GM23338 (cell line): Measurements from ENCODE around the gene INPP4B. TPM values are rescaled to one million over a fixed set of nuclear protein-coding genes. Genes with fewer than 3 reads are reported as not detected.

Experiments used
- CTCF ChIP-seq, 2 experiments: fragments of 200-600 bp in 1 of 2; sonication (generic) in 1 of 2; conservative IDR thresholded peaks; 2 replicates each; pipeline versions ENCODE4 v1.5.1 to v1.6.1; 2016 to 2017; ENCODE audit warnings: antibody characterized with exemption in 2 of 2, low read depth in 2 of 2, mild to moderate bottlenecking in 2 of 2, moderate library complexity in 1 of 2
- EZH2 ChIP-seq: fragments of 200-600 bp; sonication (generic); IDR thresholded peaks from one replicate; pipeline ENCODE4 v1.8.0; 2017; ENCODE audit warnings: antibody characterized with exemption, mild to moderate bottlenecking, low read depth; ENCODE audit not compliant: unreplicated experiment
- EZH2phosphoT487 ChIP-seq: fragments of 200-600 bp; sonication (generic); IDR thresholded peaks from one replicate; pipeline ENCODE4 v1.8.1; 2018; ENCODE audit warnings: antibody characterized with exemption; ENCODE audit not compliant: unreplicated experiment
- NANOG ChIP-seq: IDR thresholded peaks from 2 replicates; pipeline ENCODE4 v1.6.1; 2016; ENCODE audit warnings: antibody characterized with exemption, borderline replicate concordance
- STAT1 ChIP-seq: IDR thresholded peaks from one replicate; pipeline ENCODE4 v1.6.1; 2016; ENCODE audit warnings: antibody characterized with exemption; ENCODE audit not compliant: unreplicated experiment
- ZNF114 ChIP-seq: fragments of 250-450 bp; sonication (Bioruptor Pico); IDR thresholded peaks from 2 replicates; pipeline ENCODE4 v1.5.0; 2020; ENCODE audit warnings: mild to moderate bottlenecking, moderate library complexity
- ZNF331 ChIP-seq: fragments of 250-450 bp; sonication (Bioruptor Pico); IDR thresholded peaks from 2 replicates; pipeline ENCODE4 v1.5.0; 2020; ENCODE audit warnings: low read depth, mild to moderate bottlenecking, moderate library complexity
- ZNF462 ChIP-seq: fragments of 250-450 bp; sonication (Bioruptor Pico); IDR thresholded peaks from 2 replicates; pipeline ENCODE4 v1.5.0; 2020; ENCODE audit warnings: mild to moderate bottlenecking, moderate library complexity
- polyA plus RNA-seq: library from polyadenylated mRNA; unstranded; fragments of >200 nt; fragmentation: Nextera tagmentation; extraction: Ambion mirVana; gene quantifications from 2 replicates; pipeline ENCODE4 v1.2.1, GENCODE V29; 2016
- total RNA-seq: library from RNA; depleted of rRNA; stranded (reverse); fragments of >200 nt; shearing (Covaris generic); gene quantifications from 2 replicates; pipeline ENCODE4 v1.2.3, GENCODE V29; 2014
- TF ChIP-seq, protein P1 (sequence below): IDR thresholded peaks from one replicate; pipeline ENCODE4 v1.6.1; 2018; ENCODE audit warnings: antibody characterized with exemption; ENCODE audit not compliant: unreplicated experiment

Gene INPP4B
- total and polyA plus RNA-seq, 2 experiments from 2014 or later = 0.11 to 0.14 TPM

DNA sequence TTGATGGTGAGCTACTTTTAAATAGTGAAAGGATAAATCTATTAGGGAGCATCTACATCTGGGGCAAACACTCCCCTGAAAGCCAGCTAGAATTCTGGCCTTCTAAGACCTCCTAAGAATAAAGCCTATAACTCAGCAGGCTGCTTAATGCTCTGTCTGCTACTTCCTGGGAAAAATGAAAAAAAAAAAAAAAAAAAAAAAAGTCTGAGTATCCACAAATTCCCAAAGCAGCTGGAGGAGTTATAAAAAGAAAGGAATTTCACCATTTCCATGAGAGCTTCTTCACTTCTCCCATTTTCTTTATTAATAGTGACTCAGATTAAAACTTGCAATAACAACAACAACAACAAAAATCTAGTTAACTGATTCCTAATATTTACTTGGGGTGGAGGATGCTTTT, 511.2 kb downstream of the INPP4B start (continued):
- TF ChIP-seq ZNF462 (CRISPR knock-in tag) = no peak
- TF ChIP-seq ZNF331 (CRISPR knock-in tag) = no peak
- TF ChIP-seq, protein P1, sequence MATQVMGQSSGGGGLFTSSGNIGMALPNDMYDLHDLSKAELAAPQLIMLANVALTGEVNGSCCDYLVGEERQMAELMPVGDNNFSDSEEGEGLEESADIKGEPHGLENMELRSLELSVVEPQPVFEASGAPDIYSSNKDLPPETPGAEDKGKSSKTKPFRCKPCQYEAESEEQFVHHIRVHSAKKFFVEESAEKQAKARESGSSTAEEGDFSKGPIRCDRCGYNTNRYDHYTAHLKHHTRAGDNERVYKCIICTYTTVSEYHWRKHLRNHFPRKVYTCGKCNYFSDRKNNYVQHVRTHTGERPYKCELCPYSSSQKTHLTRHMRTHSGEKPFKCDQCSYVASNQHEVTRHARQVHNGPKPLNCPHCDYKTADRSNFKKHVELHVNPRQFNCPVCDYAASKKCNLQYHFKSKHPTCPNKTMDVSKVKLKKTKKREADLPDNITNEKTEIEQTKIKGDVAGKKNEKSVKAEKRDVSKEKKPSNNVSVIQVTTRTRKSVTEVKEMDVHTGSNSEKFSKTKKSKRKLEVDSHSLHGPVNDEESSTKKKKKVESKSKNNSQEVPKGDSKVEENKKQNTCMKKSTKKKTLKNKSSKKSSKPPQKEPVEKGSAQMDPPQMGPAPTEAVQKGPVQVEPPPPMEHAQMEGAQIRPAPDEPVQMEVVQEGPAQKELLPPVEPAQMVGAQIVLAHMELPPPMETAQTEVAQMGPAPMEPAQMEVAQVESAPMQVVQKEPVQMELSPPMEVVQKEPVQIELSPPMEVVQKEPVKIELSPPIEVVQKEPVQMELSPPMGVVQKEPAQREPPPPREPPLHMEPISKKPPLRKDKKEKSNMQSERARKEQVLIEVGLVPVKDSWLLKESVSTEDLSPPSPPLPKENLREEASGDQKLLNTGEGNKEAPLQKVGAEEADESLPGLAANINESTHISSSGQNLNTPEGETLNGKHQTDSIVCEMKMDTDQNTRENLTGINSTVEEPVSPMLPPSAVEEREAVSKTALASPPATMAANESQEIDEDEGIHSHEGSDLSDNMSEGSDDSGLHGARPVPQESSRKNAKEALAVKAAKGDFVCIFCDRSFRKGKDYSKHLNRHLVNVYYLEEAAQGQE = no peak
- no peak for TF ChIP-seq CTCF (conservative IDR thresholded peaks at IDR 0.05; ENCODE audit: low read depth in 2 of 2)
- TF ChIP-seq STAT1 = no peak
- TF ChIP-seq ZNF114 (CRISPR knock-in tag) = no peak
- no peak for TF ChIP-seq EZH2phosphoT487
- TF ChIP-seq NANOG = no peak
- TF ChIP-seq EZH2 = no peak
